ENCODE measurements around the gene CDK5R1.

The CDK5R1 gene

DNA sequence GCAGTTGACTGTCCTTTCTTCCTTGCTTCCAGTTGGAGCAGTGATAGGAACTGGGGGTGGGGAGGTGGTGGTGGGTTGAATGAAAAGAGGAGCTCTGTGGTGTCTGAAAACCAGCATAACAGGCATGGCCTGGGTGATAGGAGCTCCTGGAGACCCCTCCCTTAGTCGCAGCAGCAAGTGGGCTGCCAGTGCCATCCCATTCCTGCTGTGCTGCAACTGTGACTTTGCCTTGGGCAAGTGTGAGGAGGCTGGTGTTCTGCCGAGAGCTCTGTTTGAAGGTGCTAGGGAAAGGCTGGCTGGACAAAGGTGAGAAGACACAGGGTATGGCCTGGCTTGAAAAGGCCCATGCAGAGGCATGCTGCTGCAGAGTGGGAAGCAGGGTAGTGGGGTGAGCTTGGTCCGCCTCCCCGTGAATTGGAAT is 2.7 kb upstream of the CDK5R1 start:
- no peak overlapping the region for H3K4me3 ChIP-seq (ENCODE audit: low read length, poor library complexity, severe bottlenecking)
- H4K20me1 ChIP-seq (ENCODE audit: insufficient read depth, low read length, poor library complexity, severe bottlenecking), result no peaks in the 10 kb centered on the region
- no peaks in the 10 kb centered on the region for H3K4me1 ChIP-seq (ENCODE audit: insufficient read depth, low read length, poor library complexity, severe bottlenecking)
- peaks cover 27% of the 10 kb centered on the region; the same call in 1 of the 2 replicates for H3K36me3 ChIP-seq (ENCODE audit: insufficient read depth, low read length)
- H2AFZ ChIP-seq (ENCODE audit: low read length), result no peak overlapping the region
- no peaks in the 10 kb centered on the region for H3K9me2 ChIP-seq (replicated peaks; ENCODE audit: low read depth, low read length)
- H3K9ac ChIP-seq (ENCODE audit: low read depth, low read length, poor library complexity, severe bottlenecking), result no peak overlapping the region
- H3K79me2 ChIP-seq (ENCODE audit: insufficient read depth, low read length), result no peaks in the 10 kb centered on the region
- no peaks in the 10 kb centered on the region for H3F3A ChIP-seq (ENCODE audit: low read depth)
- H3K27me3 ChIP-seq (ENCODE audit: insufficient read depth, low read length, poor library complexity, severe bottlenecking), result no peaks in the 10 kb centered on the region
- H3K9me3 ChIP-seq (ENCODE audit: insufficient read depth, low read depth, low read length), result no peaks in the 10 kb centered on the region
- H3K4me2 ChIP-seq (ENCODE audit: low read depth, low read length, poor library complexity, severe bottlenecking), result no peak overlapping the region
- TF ChIP-seq, protein P1, sequence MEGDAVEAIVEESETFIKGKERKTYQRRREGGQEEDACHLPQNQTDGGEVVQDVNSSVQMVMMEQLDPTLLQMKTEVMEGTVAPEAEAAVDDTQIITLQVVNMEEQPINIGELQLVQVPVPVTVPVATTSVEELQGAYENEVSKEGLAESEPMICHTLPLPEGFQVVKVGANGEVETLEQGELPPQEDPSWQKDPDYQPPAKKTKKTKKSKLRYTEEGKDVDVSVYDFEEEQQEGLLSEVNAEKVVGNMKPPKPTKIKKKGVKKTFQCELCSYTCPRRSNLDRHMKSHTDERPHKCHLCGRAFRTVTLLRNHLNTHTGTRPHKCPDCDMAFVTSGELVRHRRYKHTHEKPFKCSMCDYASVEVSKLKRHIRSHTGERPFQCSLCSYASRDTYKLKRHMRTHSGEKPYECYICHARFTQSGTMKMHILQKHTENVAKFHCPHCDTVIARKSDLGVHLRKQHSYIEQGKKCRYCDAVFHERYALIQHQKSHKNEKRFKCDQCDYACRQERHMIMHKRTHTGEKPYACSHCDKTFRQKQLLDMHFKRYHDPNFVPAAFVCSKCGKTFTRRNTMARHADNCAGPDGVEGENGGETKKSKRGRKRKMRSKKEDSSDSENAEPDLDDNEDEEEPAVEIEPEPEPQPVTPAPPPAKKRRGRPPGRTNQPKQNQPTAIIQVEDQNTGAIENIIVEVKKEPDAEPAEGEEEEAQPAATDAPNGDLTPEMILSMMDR (conservative IDR thresholded peaks at IDR 0.05; ENCODE audit: low read length), result no peak
- TF ChIP-seq EZH2phosphoT487 (IDR thresholded peaks at IDR 0.05; ENCODE audit: borderline replicate concordance), result no peak

- H3K27me3 ChIP-seq (ENCODE audit: insufficient read depth, low read length, poor library complexity, severe bottlenecking), result no peaks in the 10 kb centered on the region
- no peak overlapping the region for H3K4me2 ChIP-seq (ENCODE audit: low read depth, low read length, poor library complexity, severe bottlenecking)
- no peaks in the 10 kb centered on the region for H3K9me3 ChIP-seq (ENCODE audit: insufficient read depth, low read depth, low read length)
- H3K9ac ChIP-seq (ENCODE audit: low read depth, low read length, poor library complexity, severe bottlenecking), result no peak overlapping the region
- H3K79me2 ChIP-seq (ENCODE audit: insufficient read depth, low read length), result no peaks in the 10 kb centered on the region
- peaks cover 21% of the 10 kb centered on the region; the same call in 1 of the 2 replicates for H3K36me3 ChIP-seq (ENCODE audit: insufficient read depth, low read length)
- H3F3A ChIP-seq (ENCODE audit: low read depth), result no peaks in the 10 kb centered on the region
- no peak for TF ChIP-seq EZH2phosphoT487 (IDR thresholded peaks at IDR 0.05; ENCODE audit: borderline replicate concordance)
- TF ChIP-seq, protein P1 (conservative IDR thresholded peaks at IDR 0.05; ENCODE audit: low read length), result no peak
- no peak overlapping the region for H2AFZ ChIP-seq (ENCODE audit: low read length)
- no peaks in the 10 kb centered on the region for H4K20me1 ChIP-seq (ENCODE audit: insufficient read depth, low read length, poor library complexity, severe bottlenecking)
- no peak overlapping the region for H3K4me3 ChIP-seq (ENCODE audit: low read length, poor library complexity, severe bottlenecking)
- no peaks in the 10 kb centered on the region for H3K4me1 ChIP-seq (ENCODE audit: insufficient read depth, low read length, poor library complexity, severe bottlenecking)
- H3K9me2 ChIP-seq (replicated peaks; ENCODE audit: low read depth, low read length), result no peaks in the 10 kb centered on the region
Measured at GRCh38 chr17:32484628-32485027, 2.2 kb upstream of the CDK5R1 start.

- Histone ChIP-seq H2AFZ (ENCODE audit: low read length) (no peak overlapping the region), H4K20me1 (ENCODE audit: insufficient read depth, low read length, poor library complexity, severe bottlenecking) (no peaks in the 10 kb centered on the region), H3F3A (ENCODE audit: low read depth) (no peaks in the 10 kb centered on the region), H3K9ac (ENCODE audit: low read depth, low read length, poor library complexity, severe bottlenecking) (peak overlapping the region; percentile 27), H3K9me2 (replicated peaks; ENCODE audit: low read depth, low read length) (no peaks in the 10 kb centered on the region), H3K79me2 (ENCODE audit: insufficient read depth, low read length) (no peaks in the 10 kb centered on the region), H3K4me3 (ENCODE audit: low read length, poor library complexity, severe bottlenecking) (no peak overlapping the region), H3K36me3 (ENCODE audit: insufficient read depth, low read length) (peaks cover 13% of the 10 kb centered on the region; the same call in 1 of the 2 replicates), H3K9me3 (ENCODE audit: insufficient read depth, low read depth, low read length) (no peaks in the 10 kb centered on the region), H3K27me3 (ENCODE audit: insufficient read depth, low read length, poor library complexity, severe bottlenecking) (no peaks in the 10 kb centered on the region), H3K4me1 (ENCODE audit: insufficient read depth, low read length, poor library complexity, severe bottlenecking) (no peaks in the 10 kb centered on the region), H3K4me2 (ENCODE audit: low read depth, low read length, poor library complexity, severe bottlenecking) (peak overlapping the region; percentile 40)
- TF ChIP-seq EZH2phosphoT487 (IDR thresholded peaks at IDR 0.05; ENCODE audit: borderline replicate concordance), result no peak
- TF ChIP-seq, protein P1 (conservative IDR thresholded peaks at IDR 0.05; ENCODE audit: low read length), result no peak
Measured at GRCh38 chr17:32485261-32486110, 1.3 kb upstream of the CDK5R1 start.
